HT1080 (cell line): ENCODE results near the gene TRMO. TPM values are rescaled to one million over a fixed set of nuclear protein-coding genes. Genes with fewer than 3 reads are reported as not detected.
"Not testable (repeated sequence)": the region's sequence is repeated elsewhere in the genome, so short reads cannot be mapped to it uniquely, and the experiment has no call there.

ENCODE experiments used
- DNase-seq: peaks from one replicate; pipeline ENCODE4 v3.0.0-alpha.2; 2015; ENCODE audit warnings: low read depth
- polyA plus RNA-seq, 2 experiments: library from polyadenylated mRNA; depleted of rRNA; stranded (reverse); fragments of >200 nt; gene quantifications; 2 replicates each; pipeline ENCODE4 v1.2.3, GENCODE V29; 2015
- total RNA-seq: library from RNA; depleted of rRNA; stranded (reverse); fragments of >200 nt; shearing (Covaris generic); gene quantifications from 2 replicates; pipeline ENCODE4 v1.2.3, GENCODE V29; 2014; rRNA removed

The TRMO gene
- total RNA-seq, result 18.0 and 20.1 TPM in 2 replicates
- polyA plus RNA-seq (2015; cell fraction: cytosol; rRNA removed), result 10.5 and 14.0 TPM in 2 replicates
- polyA plus RNA-seq (2015; cell fraction: nucleus; rRNA removed), result 12.3 and 19.5 TPM in 2 replicates

GRCh38 chr9:97921959-97922724, at the start of gene TRMO:
Gene TRMO, minus strand, starts transcription at chr9:97922500. Its CDS starts 7 bp downstream, at chr9:97922493.
- peak; percentile 95 for DNase-seq

- no peak for DNase-seq
Measured at GRCh38 chr9:97970165-97970564, 47.9 kb upstream of the TRMO start.

- DNase-seq, result no peak
Measured at GRCh38 chr9:97969014-97969413, 46.7 kb upstream of the TRMO start.

GRCh38 chr9:97966493-97966892, 44.2 kb upstream of the TRMO start:
- no peak for DNase-seq

GRCh38 chr9:97964901-97965300, 42.6 kb upstream of the TRMO start:
- no peak for DNase-seq

- no peak for DNase-seq
Measured at GRCh38 chr9:97963232-97963631, 40.9 kb upstream of the TRMO start.

- DNase-seq, result no peak
Measured at GRCh38 chr9:97962575-97962974, 40.3 kb upstream of the TRMO start.

GRCh38 chr9:97962136-97962535, 39.8 kb upstream of the TRMO start:
- DNase-seq, result no peak

- DNase-seq, result peak; percentile 51
Measured at GRCh38 chr9:97961361-97961760, 39.1 kb upstream of the TRMO start.

- not testable (repeated sequence) for DNase-seq
Measured at GRCh38 chr9:97960678-97961328, 38.5 kb upstream of the TRMO start.

- no peak for DNase-seq
Measured at GRCh38 chr9:97959585-97959984, 37.3 kb upstream of the TRMO start.

GRCh38 chr9:97958812-97959511, 36.7 kb upstream of the TRMO start:
- DNase-seq, result peak; percentile 69

- DNase-seq, result no peak
Measured at GRCh38 chr9:97956331-97956730, 34.0 kb upstream of the TRMO start.

- DNase-seq, result peak; percentile 18
Measured at GRCh38 chr9:97954550-97954989, 32.3 kb upstream of the TRMO start.

- DNase-seq, result peak; percentile 17
Measured at GRCh38 chr9:97950873-97951272, 28.6 kb upstream of the TRMO start.

GRCh38 chr9:97947094-97947493, 24.8 kb upstream of the TRMO start:
- DNase-seq, result not testable (repeated sequence)

- DNase-seq, result not testable (repeated sequence)
Measured at GRCh38 chr9:97945470-97945869, 23.2 kb upstream of the TRMO start.

- DNase-seq, result no peak
Measured at GRCh38 chr9:97944612-97945011, 22.3 kb upstream of the TRMO start.

- DNase-seq, result no peak
Measured at GRCh38 chr9:97943308-97943855, 21.1 kb upstream of the TRMO start.

GRCh38 chr9:97941323-97941722, 19.0 kb upstream of the TRMO start:
- DNase-seq, result no peak

GRCh38 chr9:97940741-97941140, 18.4 kb upstream of the TRMO start:
- DNase-seq, result no peak

GRCh38 chr9:97940233-97940632, 17.9 kb upstream of the TRMO start:
- no peak for DNase-seq
